Muscle of back (tissue), 11 donors: ENCODE results near the gene MANEA. TPM values are rescaled to one million over a fixed set of nuclear protein-coding genes. Genes with fewer than 3 reads are reported as not detected.
"Not testable (repeated sequence)": the region's sequence is repeated elsewhere in the genome, so short reads cannot be mapped to it uniquely, and the experiment has no call there.

Experiments used
- DNase-seq, 3 donors: peaks; one replicate each; pipeline versions ENCODE4 v3.0.0 to v3.0.0-alpha.2; 2013
- polyA plus RNA-seq, 10 donors: library from polyadenylated mRNA; unstranded; fragments of 120-200 nt; gene quantifications; one replicate each; pipeline ENCODE4 v1.2.1, GENCODE V29; 2013; ENCODE audit not compliant: insufficient read length in 10 of 10

MANEA gene
- polyA plus RNA-seq, 10 donors: 8.6 to 17.7 (median 13.1) TPM

DNA sequence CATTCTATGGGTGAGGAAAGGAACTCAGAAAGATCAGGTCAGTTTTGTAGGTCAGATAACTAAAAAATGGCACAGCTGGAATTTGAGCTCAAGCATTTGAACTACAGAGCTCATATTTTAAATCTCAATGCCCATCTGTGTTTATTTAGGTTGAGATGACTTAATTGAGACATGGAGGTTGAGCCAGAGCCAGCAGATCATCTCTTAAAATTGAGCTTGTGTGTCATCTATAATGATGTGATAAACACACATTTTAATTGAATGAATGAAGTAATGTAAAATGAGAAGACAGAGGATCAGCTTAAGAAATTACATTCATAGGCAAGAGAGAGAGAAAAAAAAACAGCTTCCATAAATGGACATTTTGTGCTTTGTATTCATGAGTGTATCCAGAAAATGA lies 3.7 kb downstream of the MANEA start:
- DNase-seq: no peak

GRCh38 chr6:95584226-95584625 lies 6.9 kb downstream of the MANEA start:
- not testable (repeated sequence) for DNase-seq

GRCh38 chr6:95587989-95588388 lies 10.7 kb downstream of the MANEA start:
- no peak for DNase-seq

GRCh38 chr6:95589067-95589466 lies 11.7 kb downstream of the MANEA start:
- no peak for DNase-seq

DNA sequence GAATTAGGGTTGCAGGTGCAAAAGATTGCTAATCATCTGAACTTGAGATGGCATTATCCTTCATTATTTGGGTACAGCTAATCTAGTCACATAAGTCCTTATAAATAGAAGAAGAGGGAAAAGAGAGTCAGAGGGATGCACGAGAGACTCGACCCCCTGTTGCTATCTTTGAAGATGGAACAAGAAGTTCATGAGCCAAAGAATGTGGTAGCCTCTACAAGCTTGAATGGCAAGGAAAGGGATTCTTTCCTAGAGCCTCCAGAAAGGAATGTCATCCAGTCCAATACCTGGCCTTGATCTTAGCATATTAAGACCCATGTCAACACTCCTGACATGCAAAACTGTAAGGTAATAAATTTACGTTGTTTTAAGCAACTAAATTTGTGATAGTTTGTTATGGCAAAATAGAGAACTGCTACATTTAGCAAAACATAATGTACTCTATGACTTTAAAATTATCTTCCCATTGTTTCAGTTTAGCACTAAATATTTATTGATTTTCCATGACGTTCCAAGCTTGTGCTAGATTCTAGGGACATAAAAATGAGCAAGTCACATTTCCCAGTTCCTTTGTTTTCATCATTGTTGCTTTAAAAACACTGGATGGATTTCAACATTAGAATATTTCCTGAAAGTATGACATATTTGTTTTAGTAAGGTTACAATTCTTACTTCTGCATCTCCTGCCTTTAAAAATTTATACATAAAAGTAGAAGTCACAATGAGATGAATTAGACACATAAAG lies 12.7 kb downstream of the MANEA start:
- no peak for DNase-seq

DNA sequence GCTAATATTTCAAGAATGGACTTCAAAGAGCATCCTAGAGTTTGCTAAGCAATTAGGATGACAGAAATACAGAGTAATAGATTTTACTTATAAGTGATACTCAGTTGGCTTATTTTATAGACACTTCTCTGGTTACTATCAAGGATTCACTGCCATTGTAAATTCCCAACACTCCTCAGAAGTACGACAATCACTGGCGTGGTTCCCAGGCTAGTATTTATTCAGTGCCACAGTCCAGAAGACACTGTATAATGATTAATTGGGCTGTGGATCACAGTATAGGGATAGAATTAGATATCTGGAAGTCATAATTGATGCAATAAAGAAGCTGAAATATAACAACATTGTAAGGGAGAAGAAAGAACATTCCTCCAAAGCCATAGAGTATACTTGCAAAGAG lies 15.7 kb downstream of the MANEA start:
- no peak for DNase-seq

GRCh38 chr6:95596021-95596420 lies 18.7 kb downstream of the MANEA start:
- DNase-seq: no peak

- no peak for DNase-seq
Measured at GRCh38 chr6:95599706-95600105, 22.4 kb downstream of the MANEA start.

- no peak for DNase-seq
Measured at GRCh38 chr6:95601133-95601532, 23.8 kb downstream of the MANEA start.

GRCh38 chr6:95614094-95614493 lies 36.8 kb downstream of the MANEA start:
- DNase-seq: no peak

DNA sequence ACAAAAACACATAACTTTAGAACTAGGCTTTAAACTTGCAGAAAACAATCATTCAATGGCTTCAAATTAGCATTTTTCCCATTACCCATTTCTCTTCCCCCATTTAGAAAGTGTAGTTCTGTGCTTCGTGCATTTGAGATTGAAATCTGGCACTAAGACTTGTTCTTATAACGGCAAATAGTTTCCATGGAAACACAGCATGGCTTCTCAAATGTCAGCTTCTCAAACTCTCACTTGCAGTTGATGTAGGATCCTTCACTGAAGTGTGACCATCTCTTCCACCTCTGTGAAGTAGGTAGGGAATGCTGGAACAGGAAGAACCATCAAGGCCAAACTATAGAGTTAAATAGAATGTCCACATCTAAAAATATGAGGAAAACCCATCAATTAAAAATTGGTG lies 52.2 kb downstream of the MANEA start:
- DNase-seq: no peak

GRCh38 chr6:95636552-95637431 lies 59.5 kb downstream of the MANEA start:
- DNase-seq: no peak

GRCh38 chr6:95648636-95649035 lies 71.3 kb downstream of the MANEA start:
- DNase-seq: no peak

DNA sequence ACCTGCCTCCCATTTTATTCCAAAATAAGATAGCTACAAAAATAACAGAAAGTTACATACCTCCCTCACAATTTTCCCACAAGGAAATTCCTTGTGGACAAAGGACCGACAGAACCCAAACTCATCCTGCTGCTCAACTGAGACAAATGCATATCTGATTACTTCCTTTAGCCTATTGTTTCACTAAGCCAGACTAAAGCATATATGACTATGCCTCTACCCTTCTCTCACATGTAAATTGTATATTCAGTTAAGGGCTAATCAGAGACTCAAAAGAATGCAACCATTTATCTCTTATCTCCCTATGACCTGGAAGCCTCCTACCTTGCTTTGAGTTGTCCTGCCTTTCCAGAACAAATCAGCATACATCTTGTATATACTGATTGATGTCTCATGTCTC lies 72.1 kb downstream of the MANEA start:
- DNase-seq: no peak

- DNase-seq: no peak
Measured at GRCh38 chr6:95654176-95654575, 76.8 kb downstream of the MANEA start.

DNA sequence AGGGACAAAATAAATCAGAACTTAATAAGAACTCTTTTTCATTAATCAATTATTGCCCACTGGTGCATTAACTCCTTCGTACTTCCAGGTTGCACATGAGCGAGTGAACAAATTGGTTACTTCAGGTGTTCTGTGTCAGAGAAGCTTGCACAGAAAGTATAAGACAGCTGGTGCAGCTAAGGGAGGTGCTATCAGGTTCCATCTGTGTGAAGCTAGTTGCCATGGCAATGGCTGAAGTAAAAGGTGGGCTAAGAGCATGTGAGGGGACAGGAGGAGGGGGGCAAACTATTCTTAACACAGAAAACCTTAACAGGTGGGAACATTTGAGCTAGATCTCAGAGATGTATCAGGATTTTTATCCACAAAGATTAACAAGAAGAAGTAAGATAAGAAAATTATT lies 81.6 kb downstream of the MANEA start:
- DNase-seq: no peak
